Measurements from ENCODE around the gene GPR108.

GPR108 gene

GRCh38 chr19:6728346-6728745, 9.0 kb downstream of the GPR108 start:
- CTCF ChIA-PET, result interaction anchor here (0.7 to 1.6 kb wide), 4 partner anchors 9 to 95 kb away, joined by 3 to 4 read pairs (median 4); partner anchors contain the start of gene GPR108
- DNase-seq, result peak in 2 of 3 donors; percentile 39 to 46

GRCh38 chr19:6725513-6726231, 11.7 kb downstream of the GPR108 start:
- H3K4me3 ChIP-seq (ENCODE audit: control insufficient read depth in 1 of 7, extremely low read depth in 1 of 7, insufficient read depth in 4 of 7, low read depth in 2 of 7, low read length in 6 of 7), result no peak overlapping the region
- H3K36me3 ChIP-seq (ENCODE audit: control insufficient read depth in 4 of 4, insufficient read depth in 4 of 4, low read length in 3 of 4), result no peaks in the 10 kb centered on the region
- WGBS (ENCODE audit: insufficient coverage), result 97% methylated on average over 12 of the region's 16 CpGs
- ChIA-PET POLR2A (no interaction called here), CTCF (interaction anchor here (0.6 to 2.3 kb wide), 3 partner anchors 11 to 175 kb away, joined by 3 to 12 read pairs (median 3); partner anchors contain the start of gene GPR108)
- no peak for DNase-seq
- no peaks in the 10 kb centered on the region for H3K9me3 ChIP-seq (ENCODE audit: control extremely low read depth in 1 of 5, control insufficient read depth in 4 of 5, insufficient read depth in 2 of 5, low read depth in 1 of 5, low read length in 4 of 5)
- peaks cover 0 to 68% (median 50%) of the 10 kb centered on the region in 4 experiments for H3K4me1 ChIP-seq (ENCODE audit: control extremely low read depth in 1 of 4, control insufficient read depth in 4 of 4, insufficient read depth in 4 of 4, low read length in 3 of 4)
- H3K27me3 ChIP-seq (replicated peaks in 2 of 5; ENCODE audit: control insufficient read depth in 4 of 5, insufficient read depth in 5 of 5, low read length in 4 of 5), result no peaks in the 10 kb centered on the region
- no peak overlapping the region for H3K27ac ChIP-seq (ENCODE audit: insufficient read depth in 1 of 2, low read depth in 1 of 2, low read length in 2 of 2, poor library complexity in 1 of 2, severe bottlenecking in 2 of 2)

More at GRCh38 chr19:6728346-6728745, 9.0 kb downstream of the GPR108 start:
- Histone ChIP-seq H3K27ac (ENCODE audit: insufficient read depth in 1 of 2, low read depth in 1 of 2, low read length in 2 of 2, poor library complexity in 1 of 2, severe bottlenecking in 2 of 2) (no peak overlapping the region), H3K36me3 (ENCODE audit: control insufficient read depth in 4 of 4, insufficient read depth in 4 of 4, low read length in 3 of 4) (peaks cover 2 to 21% (median 10%) of the 10 kb centered on the region in 4 experiments), H3K9me3 (ENCODE audit: control extremely low read depth in 1 of 5, control insufficient read depth in 4 of 5, insufficient read depth in 2 of 5, low read depth in 1 of 5, low read length in 4 of 5) (no peaks in the 10 kb centered on the region), H3K4me3 (ENCODE audit: control insufficient read depth in 1 of 7, extremely low read depth in 1 of 7, insufficient read depth in 4 of 7, low read depth in 2 of 7, low read length in 6 of 7) (peak overlapping the region in 1 of 7 experiments; percentile 42), H3K4me1 (ENCODE audit: control extremely low read depth in 1 of 4, control insufficient read depth in 4 of 4, insufficient read depth in 4 of 4, low read length in 3 of 4) (peaks cover 0 to 42% (median 29%) of the 10 kb centered on the region in 4 experiments), H3K27me3 (replicated peaks in 2 of 5; ENCODE audit: control insufficient read depth in 4 of 5, insufficient read depth in 5 of 5, low read length in 4 of 5) (no peaks in the 10 kb centered on the region)
- 0% methylated on average over 5 of the region's 8 CpGs for WGBS (ENCODE audit: insufficient coverage)
- POLR2A ChIA-PET, result no interaction called here

- ChIA-PET CTCF (interaction anchor here (0.6 to 2.3 kb wide), 3 partner anchors 12 to 174 kb away, joined by 3 to 12 read pairs (median 3); partner anchors contain the start of gene GPR108), POLR2A (interaction anchor here (0.6 kb wide), 1 partner anchor 20 kb away, joined by 3 read pairs; no protein-coding TSS in a partner anchor)
- 95% methylated on average over 13 of the region's 15 CpGs for WGBS (ENCODE audit: insufficient coverage)
Observed at GRCh38 chr19:6724631-6725492, 12.5 kb downstream of the GPR108 start.

GRCh38 chr19:6723738-6724137, 13.6 kb downstream of the GPR108 start:
- peaks cover 0 to 67% (median 53%) of the 10 kb centered on the region in 4 experiments for H3K4me1 ChIP-seq (ENCODE audit: control extremely low read depth in 1 of 4, control insufficient read depth in 4 of 4, insufficient read depth in 4 of 4, low read length in 3 of 4)
- no peaks in the 10 kb centered on the region for H3K9me3 ChIP-seq (ENCODE audit: control extremely low read depth in 1 of 5, control insufficient read depth in 4 of 5, insufficient read depth in 2 of 5, low read depth in 1 of 5, low read length in 4 of 5)
- no peaks in the 10 kb centered on the region for H3K27me3 ChIP-seq (replicated peaks in 2 of 5; ENCODE audit: control insufficient read depth in 4 of 5, insufficient read depth in 5 of 5, low read length in 4 of 5)
- no peak overlapping the region for H3K27ac ChIP-seq (ENCODE audit: insufficient read depth in 1 of 2, low read depth in 1 of 2, low read length in 2 of 2, poor library complexity in 1 of 2, severe bottlenecking in 2 of 2)
- POLR2A ChIA-PET, result no interaction called here
- WGBS (ENCODE audit: insufficient coverage), result 0% methylated on average over 4 of the region's 5 CpGs
- CTCF ChIA-PET, result interaction anchor here (0.8 kb wide), 1 partner anchor 13 kb away, joined by 5 read pairs; no protein-coding TSS in a partner anchor
- peak; percentile 56 to 83 (median 81) for DNase-seq
- H3K36me3 ChIP-seq (ENCODE audit: control insufficient read depth in 4 of 4, insufficient read depth in 4 of 4, low read length in 3 of 4), result no peaks in the 10 kb centered on the region
- peak overlapping the region in 1 of 7 experiments; percentile 45 for H3K4me3 ChIP-seq (ENCODE audit: control insufficient read depth in 1 of 7, extremely low read depth in 1 of 7, insufficient read depth in 4 of 7, low read depth in 2 of 7, low read length in 6 of 7)

More at GRCh38 chr19:6724631-6725492, 12.5 kb downstream of the GPR108 start:
- DNase-seq, result no peak
- Histone ChIP-seq H3K27ac (ENCODE audit: insufficient read depth in 1 of 2, low read depth in 1 of 2, low read length in 2 of 2, poor library complexity in 1 of 2, severe bottlenecking in 2 of 2) (no peak overlapping the region), H3K4me3 (ENCODE audit: control insufficient read depth in 1 of 7, extremely low read depth in 1 of 7, insufficient read depth in 4 of 7, low read depth in 2 of 7, low read length in 6 of 7) (no peak overlapping the region), H3K4me1 (ENCODE audit: control extremely low read depth in 1 of 4, control insufficient read depth in 4 of 4, insufficient read depth in 4 of 4, low read length in 3 of 4) (peaks cover 0 to 72% (median 55%) of the 10 kb centered on the region in 4 experiments), H3K27me3 (replicated peaks in 2 of 5; ENCODE audit: control insufficient read depth in 4 of 5, insufficient read depth in 5 of 5, low read length in 4 of 5) (no peaks in the 10 kb centered on the region), H3K36me3 (ENCODE audit: control insufficient read depth in 4 of 4, insufficient read depth in 4 of 4, low read length in 3 of 4) (no peaks in the 10 kb centered on the region), H3K9me3 (ENCODE audit: control extremely low read depth in 1 of 5, control insufficient read depth in 4 of 5, insufficient read depth in 2 of 5, low read depth in 1 of 5, low read length in 4 of 5) (no peaks in the 10 kb centered on the region)

GRCh38 chr19:6723108-6723618, 14.2 kb downstream of the GPR108 start:
- peak overlapping the region in 2 of 7 experiments; percentile 32 to 45 for H3K4me3 ChIP-seq (ENCODE audit: control insufficient read depth in 1 of 7, extremely low read depth in 1 of 7, insufficient read depth in 4 of 7, low read depth in 2 of 7, low read length in 6 of 7)
- WGBS (ENCODE audit: insufficient coverage), result 16% methylated on average over 11 of the region's 13 CpGs
- H3K27me3 ChIP-seq (replicated peaks in 2 of 5; ENCODE audit: control insufficient read depth in 4 of 5, insufficient read depth in 5 of 5, low read length in 4 of 5), result no peaks in the 10 kb centered on the region
- ChIA-PET POLR2A (no interaction called here), CTCF (interaction anchor here (0.8 kb wide), 1 partner anchor 13 kb away, joined by 5 read pairs; no protein-coding TSS in a partner anchor)
- DNase-seq, result no peak
- peaks cover 0 to 62% (median 47%) of the 10 kb centered on the region in 4 experiments for H3K4me1 ChIP-seq (ENCODE audit: control extremely low read depth in 1 of 4, control insufficient read depth in 4 of 4, insufficient read depth in 4 of 4, low read length in 3 of 4)
- H3K9me3 ChIP-seq (ENCODE audit: control extremely low read depth in 1 of 5, control insufficient read depth in 4 of 5, insufficient read depth in 2 of 5, low read depth in 1 of 5, low read length in 4 of 5), result no peaks in the 10 kb centered on the region
- H3K36me3 ChIP-seq (ENCODE audit: control insufficient read depth in 4 of 4, insufficient read depth in 4 of 4, low read length in 3 of 4), result no peaks in the 10 kb centered on the region
- no peak overlapping the region for H3K27ac ChIP-seq (ENCODE audit: insufficient read depth in 1 of 2, low read depth in 1 of 2, low read length in 2 of 2, poor library complexity in 1 of 2, severe bottlenecking in 2 of 2)

- POLR2A ChIA-PET, result interaction anchor here (0.6 kb wide), 1 partner anchor 79 kb away, joined by 3 read pairs; no protein-coding TSS in a partner anchor
- peak in 2 of 3 donors; percentile 46 to 77 for DNase-seq
- Histone ChIP-seq H3K9me3 (ENCODE audit: control extremely low read depth in 1 of 5, control insufficient read depth in 4 of 5, insufficient read depth in 2 of 5, low read depth in 1 of 5, low read length in 4 of 5) (no peaks in the 10 kb centered on the region), H3K4me1 (ENCODE audit: control extremely low read depth in 1 of 4, control insufficient read depth in 4 of 4, insufficient read depth in 4 of 4, low read length in 3 of 4) (peaks cover 0 to 59% (median 43%) of the 10 kb centered on the region in 4 experiments), H3K36me3 (ENCODE audit: control insufficient read depth in 4 of 4, insufficient read depth in 4 of 4, low read length in 3 of 4) (no peaks in the 10 kb centered on the region), H3K27me3 (replicated peaks in 2 of 5; ENCODE audit: control insufficient read depth in 4 of 5, insufficient read depth in 5 of 5, low read length in 4 of 5) (no peaks in the 10 kb centered on the region), H3K4me3 (ENCODE audit: control insufficient read depth in 1 of 7, extremely low read depth in 1 of 7, insufficient read depth in 4 of 7, low read depth in 2 of 7, low read length in 6 of 7) (peak overlapping the region in 2 of 7 experiments; percentile 26 to 28), H3K27ac (ENCODE audit: insufficient read depth in 1 of 2, low read depth in 1 of 2, low read length in 2 of 2, poor library complexity in 1 of 2, severe bottlenecking in 2 of 2) (peak overlapping the region in 1 of 2 experiments; percentile 14)
- 94% methylated on average over 2 of the region's 5 CpGs for WGBS (ENCODE audit: insufficient coverage)
- CTCF ChIA-PET, result interaction anchor here (0.7 kb wide), 1 partner anchor 14 kb away, joined by 3 read pairs; no protein-coding TSS in a partner anchor
Observed at GRCh38 chr19:6721773-6722172, 15.6 kb downstream of the GPR108 start.
